HG02852 (cell line): ENCODE results near the gene STON1.
"Not testable (repeated sequence)": the region's sequence is repeated elsewhere in the genome, so short reads cannot be mapped to it uniquely, and the experiment has no call there.

Experiments
- ATAC-seq: cut with Tn5 transposase; IDR thresholded peaks from one replicate; pipeline ENCODE4 v1.9.1; 2021; ENCODE audit warnings: mild to moderate bottlenecking, moderate library complexity; ENCODE audit not compliant: unreplicated experiment

The STON1 gene

DNA sequence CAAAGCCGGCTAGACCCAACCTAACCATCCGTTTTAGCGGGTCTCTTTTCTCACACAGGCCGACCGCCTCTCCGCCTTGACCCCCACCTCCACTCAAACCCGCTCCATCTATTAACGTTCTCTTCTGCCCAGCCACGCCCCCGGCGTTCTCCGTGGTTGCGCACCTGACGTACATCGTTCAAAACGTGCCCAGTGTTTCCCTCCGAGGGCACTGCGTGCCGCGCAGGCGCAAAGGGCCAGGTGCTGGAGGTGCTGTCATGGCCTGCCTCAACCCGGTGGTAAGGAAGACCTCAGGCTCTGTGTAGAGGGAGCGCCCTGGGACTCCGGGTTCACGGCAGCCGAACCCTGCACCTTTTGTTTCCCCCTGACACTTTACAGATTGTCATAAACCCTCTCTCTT, 87.7 kb downstream of the STON1 start, which contains the start of gene GTF2A1L:
TSS of gene GTF2A1L (plus strand) at position 239 of the 400 bp plus-strand sequence. CDS start at position 258, 19 bp downstream.
- ATAC-seq: no peak

- no peak for ATAC-seq
Measured at GRCh38 chr2:48619526-48619925, 89.6 kb downstream of the STON1 start.

DNA sequence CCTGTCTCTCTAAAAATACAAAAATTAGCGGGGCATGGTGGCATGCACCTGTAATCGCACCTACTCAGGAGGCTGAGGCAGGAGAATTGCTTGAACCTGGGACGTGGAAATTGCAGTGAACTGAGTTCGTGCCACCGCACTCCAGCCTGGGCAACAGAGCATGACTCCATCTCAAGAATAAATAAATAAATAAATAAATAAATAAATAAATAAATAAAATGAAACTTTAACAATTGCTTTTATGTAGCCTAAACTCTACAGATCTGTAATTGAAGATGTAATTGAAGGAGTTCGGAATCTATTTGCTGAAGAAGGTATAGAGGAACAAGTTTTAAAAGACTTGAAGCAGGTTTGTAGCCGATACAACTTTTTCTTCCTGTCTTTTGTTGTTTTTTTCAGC, 90.7 kb downstream of the STON1 start:
- ATAC-seq: no peak

DNA sequence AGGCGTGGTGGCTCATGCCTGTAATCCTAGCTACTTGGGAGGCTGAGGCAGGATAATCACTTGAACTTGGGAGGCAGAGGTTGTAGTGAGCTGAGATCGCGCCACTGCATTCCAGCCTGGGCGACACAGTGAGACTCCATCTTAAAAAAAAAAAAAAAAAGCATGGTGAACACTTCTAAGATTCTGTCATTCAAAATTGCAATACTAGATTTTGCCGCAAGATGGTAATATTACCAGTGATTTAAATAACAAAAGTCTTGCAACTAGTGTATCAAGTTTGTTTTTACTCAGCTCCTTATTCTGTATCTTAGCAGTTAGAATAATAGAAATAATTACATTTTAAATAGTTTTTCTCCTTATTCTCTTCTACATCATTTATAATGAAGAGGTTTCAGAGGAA, 92.7 kb downstream of the STON1 start:
- not testable (repeated sequence) for ATAC-seq

DNA sequence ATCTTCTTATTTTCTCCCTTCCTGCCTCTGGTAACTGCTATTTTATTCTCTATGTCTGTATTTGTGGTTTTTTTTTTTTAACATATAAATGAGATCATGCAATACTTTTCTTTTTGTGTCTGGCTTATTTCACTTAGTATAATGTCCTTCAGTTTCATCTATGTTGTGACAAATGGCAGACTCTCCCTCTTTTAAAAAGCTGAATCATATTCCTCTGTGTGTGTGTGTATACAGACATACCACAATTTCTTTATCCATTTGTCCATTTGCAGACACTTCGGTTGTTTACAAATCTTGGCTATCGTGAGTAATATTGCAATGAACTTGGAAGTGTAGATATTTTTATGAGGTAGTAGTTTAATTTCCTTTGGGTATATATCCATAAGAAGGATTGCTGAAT, 94.7 kb downstream of the STON1 start:
- no peak for ATAC-seq

DNA sequence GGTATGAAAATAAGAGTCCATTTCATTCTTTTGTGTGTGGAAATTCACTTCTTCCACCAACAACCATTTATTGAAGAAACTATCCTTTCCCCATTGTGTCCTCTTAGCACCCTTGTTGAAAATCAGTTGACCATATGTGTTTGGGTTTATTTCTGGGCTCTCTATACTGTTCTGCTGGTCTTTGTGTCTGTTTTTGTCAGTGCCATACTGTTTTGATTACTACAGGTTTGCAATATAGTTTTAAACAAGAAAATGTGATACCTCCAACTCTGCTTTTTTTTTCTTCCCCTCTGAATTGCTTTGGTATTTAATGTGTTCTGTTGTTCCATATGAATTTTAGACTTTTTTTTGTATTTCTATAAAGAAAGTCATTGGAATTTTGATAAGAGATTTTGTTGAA, 96.1 kb downstream of the STON1 start:
- no peak for ATAC-seq

GRCh38 chr2:48633143-48633542, 103.2 kb downstream of the STON1 start:
- no peak for ATAC-seq

GRCh38 chr2:48635786-48636185, 105.8 kb downstream of the STON1 start:
- no peak for ATAC-seq

- ATAC-seq: no peak
Measured at GRCh38 chr2:48638261-48638660, 108.3 kb downstream of the STON1 start.
